Renal pelvis (tissue), 4 donors: ENCODE measurements around the gene TCF4. TPM values are rescaled to one million over a fixed set of nuclear protein-coding genes. Genes with fewer than 3 reads are reported as not detected.
A peak's percentile ranks its signal among the peaks of the same experiment; 100 is the strongest.

Experiments
- DNase-seq: peaks from one replicate; pipeline ENCODE4 v3.0.0-alpha.2; 2013
- polyA plus RNA-seq, 3 donors: library from polyadenylated mRNA; unstranded; fragments of 120-200 nt; gene quantifications; one replicate each; pipeline ENCODE4 v1.2.1, GENCODE V29; 2013; ENCODE audit not compliant: insufficient read length in 3 of 3

The TCF4 gene
- polyA plus RNA-seq, 3 donors, result 65.7 to 69.9 (median 67.2) TPM

DNA sequence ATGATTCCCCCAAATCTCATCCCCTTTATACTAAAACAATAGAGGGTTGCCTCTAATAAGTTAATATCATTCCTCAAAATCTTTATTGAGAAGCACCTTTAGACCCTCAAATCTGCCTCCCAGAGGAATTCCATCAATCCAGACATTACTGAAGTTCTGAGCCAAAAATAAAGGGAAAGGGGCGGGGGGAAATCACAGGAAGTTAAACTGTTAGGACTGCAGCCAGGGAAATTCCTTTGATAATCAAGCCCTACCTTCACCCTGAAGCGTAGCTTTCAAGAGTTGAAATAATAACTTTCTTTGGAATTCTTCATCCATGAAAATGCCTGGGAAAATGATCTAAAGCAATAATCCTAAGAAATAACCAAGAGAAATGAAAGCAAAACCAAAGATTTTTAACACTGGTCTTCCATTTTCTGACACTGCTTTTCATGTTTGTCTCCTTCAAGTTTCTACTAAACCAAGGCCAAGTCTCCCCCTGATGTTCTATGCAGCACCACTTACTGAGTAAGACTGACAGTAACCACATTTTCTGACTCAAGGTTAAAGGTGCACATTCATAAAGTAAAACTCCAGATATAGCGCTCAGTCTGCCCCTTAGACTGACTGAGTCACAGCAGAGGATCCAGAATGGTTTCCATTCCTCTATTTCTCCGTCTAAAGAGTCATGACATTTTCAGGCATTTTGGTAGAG lies 78.2 kb downstream of the TCF4 start:
- peak; percentile 52 for DNase-seq

DNA sequence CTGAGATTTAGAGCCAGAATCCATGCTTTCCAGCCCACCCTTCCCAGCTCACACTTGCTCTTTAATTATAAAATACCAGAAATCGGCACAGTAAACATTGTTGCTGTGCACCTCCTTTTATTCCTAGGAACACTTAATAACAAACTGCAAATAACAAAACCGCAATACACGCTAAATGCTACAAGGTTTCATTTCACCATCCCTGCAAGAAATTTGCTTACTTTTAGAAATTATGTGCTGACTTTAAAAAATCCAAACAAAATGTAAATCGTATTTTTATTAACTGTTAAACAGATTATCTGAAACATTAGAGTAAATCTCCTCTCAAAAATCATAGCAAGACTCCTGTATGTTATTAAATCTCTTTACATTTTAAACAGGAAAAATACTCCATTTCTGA lies 79.3 kb downstream of the TCF4 start:
- no peak for DNase-seq

DNA sequence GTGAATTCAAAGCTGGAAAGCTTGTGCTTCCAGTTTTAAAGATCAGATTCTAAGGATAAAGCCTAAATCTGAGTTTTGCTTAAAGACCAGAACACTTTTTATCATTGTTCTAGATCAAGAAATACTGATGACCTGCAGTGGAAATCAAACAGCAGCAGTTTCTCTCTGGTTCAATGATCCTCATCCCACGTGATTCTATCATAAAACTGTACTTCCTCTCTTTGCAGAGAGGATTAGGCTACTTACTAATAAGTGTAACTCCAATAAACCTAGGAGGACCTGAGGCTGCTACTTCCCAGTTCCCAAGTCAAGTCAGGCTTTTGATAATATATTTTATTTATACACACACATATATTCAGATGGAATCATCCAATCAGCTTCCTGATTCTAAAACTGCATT lies 81.9 kb downstream of the TCF4 start:
- DNase-seq, result no peak

DNA sequence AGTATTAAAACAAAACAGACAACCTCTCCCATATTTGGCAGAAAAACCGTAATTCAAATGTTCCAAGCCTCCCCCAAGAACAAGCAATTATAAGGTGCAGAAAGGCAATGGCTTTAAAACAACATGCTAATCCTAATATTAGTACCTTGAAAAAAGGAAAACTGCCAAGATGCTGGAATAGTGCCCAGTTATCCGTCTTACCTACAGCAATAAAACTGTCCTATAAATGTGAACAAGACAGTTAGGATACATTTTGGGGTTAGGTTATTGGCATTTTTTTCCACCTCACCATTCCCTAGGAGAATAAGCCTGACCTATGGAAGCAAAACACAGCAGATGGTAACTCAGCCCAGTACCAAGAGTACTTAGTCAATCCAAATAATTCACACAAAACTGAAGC lies 83.2 kb downstream of the TCF4 start:
- DNase-seq, result no peak

DNA sequence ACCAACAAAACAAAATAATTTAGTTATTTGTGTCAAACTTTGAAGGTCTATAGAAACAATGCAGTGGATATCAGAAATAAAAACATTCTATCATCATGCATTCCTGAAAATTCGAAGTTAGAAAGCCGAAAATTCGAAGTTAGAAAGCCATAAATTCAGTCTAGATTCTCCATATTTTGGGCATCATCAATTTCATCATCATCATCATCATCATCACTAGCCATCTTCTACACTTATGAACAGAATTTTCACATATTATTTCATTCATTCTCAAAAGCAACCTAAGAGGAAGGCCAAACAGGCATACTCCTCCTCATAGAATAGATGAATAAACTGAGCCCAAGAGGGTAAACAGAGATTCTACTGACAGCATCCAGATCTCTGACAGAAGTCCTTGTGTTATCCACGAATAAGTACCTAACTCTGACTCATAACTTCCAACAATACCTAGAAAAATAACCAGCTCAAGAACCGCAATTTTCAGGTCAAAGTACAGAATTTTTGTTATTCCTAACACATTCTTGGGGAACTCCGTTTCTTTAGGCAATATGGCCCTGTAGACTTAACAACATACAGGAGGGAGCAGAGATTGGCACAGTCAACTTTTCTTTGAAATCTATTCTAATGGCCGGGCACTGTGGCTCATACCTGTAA lies 84.7 kb downstream of the TCF4 start:
- no peak for DNase-seq

DNA sequence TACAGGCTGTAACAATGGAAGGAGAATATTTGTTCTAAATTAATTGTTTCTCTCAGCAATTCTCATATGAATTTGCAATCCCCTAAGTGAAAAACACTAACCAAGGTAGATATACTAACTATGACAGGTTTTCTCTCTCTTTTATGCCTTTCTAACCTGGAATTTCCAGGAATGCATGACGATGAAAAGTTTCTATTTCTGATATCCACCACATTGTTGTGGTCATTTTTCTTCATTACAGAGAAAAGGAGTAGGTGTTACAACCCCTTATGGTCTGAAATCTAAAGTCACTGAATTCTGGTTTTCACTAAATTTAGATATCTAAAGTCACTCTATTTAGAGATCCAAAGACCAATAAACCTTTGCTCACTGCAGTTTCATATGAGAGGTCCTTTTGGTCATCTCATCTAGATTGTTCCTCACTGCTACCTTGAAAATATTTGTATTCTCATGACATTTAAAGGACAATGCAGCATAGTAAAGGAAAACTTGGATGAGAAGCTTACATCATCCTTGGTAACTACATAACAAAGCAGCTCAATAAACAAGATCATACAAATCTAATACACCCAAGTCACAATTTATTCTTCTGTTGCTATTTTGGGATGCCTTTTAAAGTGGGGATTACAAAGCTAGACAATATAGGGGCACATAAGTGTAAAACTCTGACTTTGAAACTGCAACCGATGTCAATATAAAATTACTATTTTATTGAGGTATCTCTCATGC lies 85.8 kb downstream of the TCF4 start:
- DNase-seq, result no peak

DNA sequence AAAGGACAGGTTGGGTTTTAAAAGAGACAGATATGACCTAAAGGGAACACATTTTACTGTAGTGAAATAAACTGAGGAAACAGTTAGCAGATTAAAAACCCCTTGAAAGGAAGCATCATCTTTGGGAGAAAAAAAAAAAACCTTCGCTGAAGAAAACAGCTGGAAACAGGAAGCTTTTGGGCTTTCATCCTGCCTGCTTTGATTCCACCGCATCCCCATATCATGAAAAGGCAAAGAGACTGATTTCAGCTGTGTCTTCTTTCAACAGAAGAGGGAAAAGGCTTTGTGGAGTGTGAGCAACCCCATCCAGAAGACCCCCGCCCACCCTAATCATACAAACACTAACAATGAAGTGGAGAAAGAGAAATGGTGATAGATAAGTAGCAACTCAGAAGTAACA lies 86.4 kb downstream of the TCF4 start:
- DNase-seq, result no peak

DNA sequence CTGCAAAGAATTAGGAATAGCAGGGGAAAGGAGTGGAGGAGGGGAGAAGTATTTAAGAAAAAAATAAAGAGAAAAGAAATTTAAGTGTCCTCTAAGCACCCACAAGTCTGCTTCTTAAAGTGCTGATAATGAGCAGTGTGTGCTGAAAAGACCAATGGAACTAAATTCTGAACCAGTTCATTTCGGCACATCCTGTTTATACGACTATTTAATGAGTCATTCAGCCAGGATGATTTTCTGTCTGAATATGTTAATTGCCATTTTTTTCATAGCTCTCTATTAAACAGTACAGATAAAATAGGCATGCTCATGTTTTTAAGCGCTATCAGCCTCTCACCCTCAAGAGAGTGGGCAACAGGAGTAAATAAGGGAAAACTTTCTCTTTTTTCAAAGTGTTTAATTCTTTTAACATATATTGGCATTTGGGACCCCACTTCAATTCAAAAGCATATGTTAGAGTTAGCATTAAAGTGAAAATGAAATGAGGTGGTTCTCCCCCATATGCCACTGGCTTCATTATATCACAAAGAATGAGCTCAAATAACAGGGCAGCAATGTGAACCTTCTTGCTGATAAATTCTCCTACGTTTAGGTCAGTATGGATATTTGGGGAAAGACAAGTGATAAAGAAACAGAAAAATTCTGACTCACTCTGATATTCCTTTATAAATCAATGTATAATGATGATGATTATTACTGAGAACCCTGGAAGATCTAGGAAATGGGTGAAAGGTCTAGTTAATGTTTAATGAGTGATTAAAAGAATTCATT lies 87.5 kb downstream of the TCF4 start:
- no peak for DNase-seq

DNA sequence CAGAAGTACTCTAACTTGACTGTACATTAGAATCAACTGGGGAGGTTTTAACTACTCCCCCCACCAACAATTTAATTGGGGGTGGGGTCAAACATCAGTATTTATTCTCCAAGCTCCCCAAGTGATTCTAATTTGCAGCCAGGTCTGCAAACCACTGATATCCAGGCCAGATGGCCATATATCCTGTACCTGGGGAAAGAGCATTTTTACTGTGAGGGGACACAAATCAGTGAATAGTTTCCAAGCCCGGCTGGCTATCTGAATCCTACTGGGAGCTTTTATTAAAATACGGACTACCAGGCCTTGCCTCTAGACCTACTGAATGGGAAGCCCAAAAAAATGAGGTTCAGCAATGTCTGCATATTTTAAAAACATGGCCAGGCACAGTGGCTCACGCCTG lies 88.5 kb downstream of the TCF4 start:
- no peak for DNase-seq

DNA sequence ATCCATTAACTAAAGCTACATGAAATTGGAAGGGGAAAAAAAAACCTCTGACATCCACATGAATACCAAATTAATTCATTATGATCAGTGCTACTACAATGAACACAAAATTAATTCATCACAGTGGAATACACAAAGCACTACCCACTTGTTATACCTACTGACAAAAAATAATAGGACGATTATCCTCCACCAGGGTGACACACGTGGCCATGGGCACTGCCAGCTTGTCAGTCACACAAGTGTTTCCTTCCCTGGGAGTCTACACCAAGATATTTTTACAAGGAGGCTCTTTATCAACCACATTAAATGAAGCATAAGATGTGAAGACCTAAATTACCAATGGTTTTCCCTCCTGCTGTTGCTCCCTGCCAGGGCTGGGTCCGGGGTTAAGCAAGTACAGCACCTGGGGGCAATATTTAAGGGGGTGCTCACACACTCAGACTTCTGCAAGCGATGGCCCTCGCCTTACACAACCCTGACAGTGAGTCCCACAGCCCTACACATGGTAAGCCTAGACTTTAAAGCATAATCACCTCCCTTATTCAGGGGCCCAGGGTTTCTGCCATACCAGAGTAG lies 90.1 kb downstream of the TCF4 start:
- no peak for DNase-seq

DNA sequence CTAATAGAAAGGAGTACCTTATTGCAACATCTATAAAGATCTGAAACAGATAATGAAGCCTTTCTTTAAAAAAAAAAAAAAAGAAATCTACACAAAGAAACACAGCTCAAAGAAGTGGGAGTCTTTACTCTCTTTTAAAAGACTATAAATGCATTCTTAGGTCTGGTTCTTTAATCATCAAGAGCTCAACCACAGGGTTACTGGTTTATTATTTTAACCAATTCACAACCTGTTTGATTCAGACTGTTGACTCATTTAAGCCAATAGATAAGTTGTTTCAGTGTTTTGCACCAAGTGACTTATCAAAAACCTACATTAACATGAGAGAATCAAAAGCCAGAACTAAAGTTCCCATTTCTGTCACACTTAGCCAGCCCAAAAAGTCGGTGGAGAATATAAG lies 93.1 kb downstream of the TCF4 start:
- no peak for DNase-seq

DNA sequence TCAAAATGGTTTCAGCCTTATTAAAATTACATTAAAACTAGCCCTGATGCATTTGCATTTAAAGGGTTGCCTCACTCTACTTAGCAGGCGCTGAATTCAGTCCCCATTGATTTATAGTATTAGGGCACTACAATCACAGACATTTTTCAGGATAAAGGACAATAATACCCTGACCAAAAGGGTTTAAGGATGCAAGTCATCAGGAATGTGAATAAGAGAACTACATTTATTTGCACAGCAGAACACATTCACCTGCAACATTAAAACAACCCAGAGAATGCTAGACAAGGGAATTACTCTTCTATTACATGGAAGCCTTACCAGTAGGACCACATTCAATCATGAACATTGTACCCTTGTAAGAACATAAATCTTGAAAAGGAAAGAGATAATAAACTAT lies 93.6 kb downstream of the TCF4 start:
- DNase-seq, result no peak

DNA sequence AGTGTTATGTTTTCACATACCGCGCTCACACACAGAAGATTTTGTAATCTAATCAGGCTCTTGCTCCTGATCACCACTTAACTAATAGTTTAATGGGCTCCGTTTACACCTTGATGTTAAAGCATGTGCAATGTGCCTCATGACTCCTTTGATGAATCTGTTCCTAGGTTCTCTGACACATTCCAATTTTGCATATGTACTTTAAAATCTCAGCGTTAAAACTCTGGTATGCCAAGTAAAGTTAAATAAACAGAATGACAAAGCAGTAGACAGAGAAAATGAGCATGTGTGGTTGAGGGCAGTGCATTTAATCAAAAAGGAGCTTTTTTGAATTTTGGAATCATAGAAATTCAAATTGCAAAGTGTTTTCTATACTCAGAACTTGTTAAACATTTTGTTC lies 96.4 kb downstream of the TCF4 start:
- DNase-seq, result no peak

DNA sequence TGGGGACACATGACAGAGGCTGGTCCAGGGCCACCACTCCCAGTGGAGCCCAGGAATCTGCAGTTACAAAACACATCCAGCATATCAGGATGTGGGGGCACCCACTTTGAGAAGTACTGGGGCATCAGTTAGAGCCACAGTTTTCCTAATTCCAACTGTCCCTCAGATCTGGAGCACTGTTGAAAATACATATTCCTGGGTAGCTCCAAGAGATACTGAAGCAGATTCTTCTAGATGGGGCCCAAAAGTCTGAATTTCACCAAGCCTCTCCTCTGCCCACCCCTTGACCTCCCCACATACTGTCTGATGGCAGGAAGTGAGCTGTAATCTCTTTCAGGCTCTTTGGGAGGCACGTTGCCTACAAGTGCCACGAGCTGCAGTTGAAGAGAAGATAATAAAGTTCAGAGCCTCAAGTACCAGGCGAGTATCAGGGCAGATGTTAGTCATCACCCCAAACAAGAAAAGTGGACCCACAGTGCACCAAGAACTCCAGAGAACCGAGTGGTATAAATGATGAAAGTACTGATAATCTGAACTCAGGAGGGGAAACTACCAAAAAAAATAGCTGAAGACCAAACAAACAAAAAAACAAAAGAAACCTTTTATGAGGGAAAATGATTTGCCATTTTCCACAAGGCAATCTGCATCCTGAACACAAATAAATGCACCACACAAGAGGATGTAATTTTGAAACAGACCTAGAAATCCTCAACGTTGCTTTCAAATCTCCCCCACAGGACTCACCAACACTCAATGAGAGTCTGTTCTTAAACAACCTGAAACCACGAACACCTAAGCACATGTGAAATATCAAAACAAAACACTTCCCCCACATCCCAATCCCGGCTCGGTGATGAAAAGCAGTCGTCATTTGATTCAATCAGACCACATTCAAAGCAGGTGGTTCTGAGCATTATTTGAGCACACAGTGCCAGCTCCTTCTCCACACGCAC lies 98.7 kb downstream of the TCF4 start:
- no peak for DNase-seq

DNA sequence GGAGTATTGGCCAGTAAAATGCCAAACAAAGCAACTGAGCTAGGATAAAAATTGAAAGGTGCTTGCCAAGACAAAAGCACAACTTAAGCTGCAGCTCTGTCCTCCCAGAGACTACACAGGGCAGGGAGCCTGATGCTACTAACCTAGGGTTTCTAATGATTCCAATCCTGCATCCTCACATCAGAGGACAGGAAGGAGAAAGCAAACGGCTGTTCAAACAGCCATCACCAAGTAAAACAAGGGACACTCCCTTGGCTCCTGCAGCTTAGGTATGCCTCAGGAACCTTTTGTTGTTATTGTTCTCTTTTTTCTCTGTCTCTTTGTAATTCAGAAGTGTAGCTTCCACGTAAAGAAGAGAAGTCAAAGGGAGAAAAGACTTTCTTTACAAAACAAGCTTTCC lies 99.5 kb downstream of the TCF4 start:
- no peak for DNase-seq

DNA sequence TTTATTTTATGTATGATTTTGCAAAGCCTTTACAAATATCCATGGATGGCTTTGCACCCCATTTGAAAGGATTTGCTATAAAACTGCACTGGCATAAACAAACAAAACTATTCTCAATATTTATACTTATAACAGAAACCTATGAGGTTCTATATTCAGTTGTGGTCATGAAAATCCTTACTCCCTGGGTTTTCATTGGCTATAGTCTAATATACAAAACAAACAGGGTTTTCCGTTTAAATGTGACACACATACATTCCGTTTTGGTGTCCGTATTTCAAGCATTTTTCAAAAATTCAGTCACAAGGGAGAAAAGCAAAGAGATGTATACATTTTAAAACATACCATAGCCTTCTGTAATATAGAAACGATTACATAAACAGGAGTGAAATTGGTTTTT lies 100.0 kb downstream of the TCF4 start:
- no peak for DNase-seq

DNA sequence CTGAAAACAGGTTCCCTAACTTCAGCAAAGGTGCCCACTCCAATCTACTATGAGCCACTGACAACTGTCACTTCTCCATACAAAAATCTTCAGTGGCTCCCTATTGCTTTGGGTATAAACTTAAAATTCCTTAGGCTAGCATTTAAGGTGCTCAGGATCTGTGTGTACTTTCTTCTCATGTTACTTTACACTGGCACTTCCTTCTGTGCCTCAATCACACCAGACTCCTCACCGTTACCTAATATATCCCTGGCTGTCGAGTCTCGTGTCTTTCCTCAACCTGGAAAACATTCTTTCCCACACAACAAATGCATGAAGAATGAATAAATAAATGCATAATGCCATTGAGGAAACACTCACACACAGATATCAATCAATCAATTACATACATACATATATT lies 101.1 kb downstream of the TCF4 start:
- no peak for DNase-seq

DNA sequence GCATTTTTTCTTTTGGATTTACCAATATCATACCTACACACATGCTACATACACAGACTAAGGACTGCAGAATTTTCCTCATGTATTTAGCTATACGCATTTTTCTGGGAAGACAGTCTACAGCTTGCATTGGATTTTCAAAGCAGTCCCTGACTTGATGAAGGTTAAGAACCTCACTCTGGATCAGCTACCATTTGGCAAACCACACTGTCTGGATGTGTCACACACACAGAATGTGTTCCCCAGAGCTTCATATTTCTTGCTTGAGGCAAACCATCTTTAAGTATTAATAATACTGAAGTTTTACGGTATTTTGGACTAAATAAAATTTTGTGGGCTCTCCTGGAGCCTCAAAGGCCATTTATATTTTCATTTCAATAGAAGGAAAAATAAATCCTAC lies 102.3 kb downstream of the TCF4 start:
- DNase-seq, result no peak

DNA sequence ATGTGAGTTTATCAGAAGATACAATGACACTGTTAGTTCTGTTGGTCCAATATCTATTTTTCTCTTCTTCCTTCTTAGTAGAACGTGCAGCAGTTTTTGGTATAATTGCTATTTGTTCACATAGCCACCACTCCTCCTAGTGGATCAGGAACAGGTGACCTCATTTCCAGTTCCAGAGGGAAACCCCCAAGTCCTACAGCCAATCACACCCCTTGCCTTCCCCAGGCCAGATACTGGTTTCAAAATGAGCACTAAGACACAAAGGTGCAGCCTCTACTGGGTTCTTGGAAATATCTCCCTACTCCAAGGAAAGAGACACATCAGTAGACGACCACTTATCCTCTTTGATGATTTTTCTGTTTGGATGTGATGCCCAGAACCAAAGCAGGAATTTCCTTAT lies 103.2 kb downstream of the TCF4 start:
- DNase-seq, result no peak

DNA sequence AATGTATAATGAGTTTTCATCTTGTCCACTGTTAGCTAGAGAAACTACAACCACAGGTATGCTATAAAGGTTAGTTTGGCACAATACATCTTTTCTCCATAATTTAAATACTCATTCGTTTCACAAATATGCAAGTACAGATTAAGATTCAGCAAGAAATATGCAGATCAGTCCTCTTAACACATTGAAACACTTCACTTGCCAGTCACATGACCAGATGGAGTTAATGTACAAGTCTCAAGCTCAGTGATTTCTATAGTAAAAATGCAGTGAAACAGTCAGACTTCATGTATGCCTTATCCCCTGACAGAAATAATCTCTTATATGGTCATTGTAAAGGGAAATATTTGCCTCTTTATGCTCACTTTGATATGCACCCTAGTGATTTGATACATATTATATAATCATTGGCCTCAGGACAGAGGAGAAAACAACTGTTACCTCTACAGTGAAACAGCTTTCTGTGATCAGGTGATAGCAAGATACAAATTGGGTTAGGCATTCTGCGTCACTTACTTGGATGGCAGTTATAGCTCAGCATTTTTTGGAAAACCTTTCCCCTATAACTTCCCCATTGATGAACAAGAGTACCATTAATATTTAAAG lies 104.6 kb downstream of the TCF4 start:
- DNase-seq, result no peak
